Brain pericyte (primary cell): ENCODE data around the gene PTCHD4.
"Not testable (repeated sequence)": the region's sequence is repeated elsewhere in the genome, so short reads cannot be mapped to it uniquely, and the experiment has no call there.

Experiments used
- DNase-seq: peaks from one replicate; pipeline ENCODE4 v3.0.0-alpha.2; 2012; ENCODE audit warnings: low read depth, low spot score

PTCHD4 gene

GRCh38 chr6:48111143-48111506, at the start of gene PTCHD4:
TSS of gene PTCHD4 (minus strand) at chr6:48111197. CDS start at chr6:48068957, 42,240 bp downstream.
- no peak for DNase-seq

GRCh38 chr6:48151142-48151541, 40.1 kb upstream of the PTCHD4 start:
- DNase-seq: no peak

- no peak for DNase-seq
These were observed 39.7 kb upstream of the PTCHD4 start for GRCh38 chr6:48150701-48151100.

- DNase-seq: no peak
These were observed 36.1 kb upstream of the PTCHD4 start for GRCh38 chr6:48147051-48147450.

GRCh38 chr6:48144021-48144420, 33.0 kb upstream of the PTCHD4 start:
- no peak for DNase-seq

GRCh38 chr6:48141975-48142374, 31.0 kb upstream of the PTCHD4 start:
- no peak for DNase-seq

GRCh38 chr6:48139818-48140614, 29.0 kb upstream of the PTCHD4 start:
- no peak for DNase-seq

GRCh38 chr6:48136856-48137255, 25.9 kb upstream of the PTCHD4 start:
- no peak for DNase-seq

GRCh38 chr6:48135323-48136084, 24.5 kb upstream of the PTCHD4 start:
- DNase-seq: no peak

- no peak for DNase-seq
These were observed 23.2 kb upstream of the PTCHD4 start for GRCh38 chr6:48134246-48134645.

GRCh38 chr6:48123601-48124000, 12.6 kb upstream of the PTCHD4 start:
- DNase-seq: no peak

GRCh38 chr6:48121983-48122749, 11.2 kb upstream of the PTCHD4 start:
- DNase-seq: not testable (repeated sequence)

- no peak for DNase-seq
These were observed 6.0 kb upstream of the PTCHD4 start for GRCh38 chr6:48116699-48117645.

- DNase-seq: no peak
These were observed 2.1 kb upstream of the PTCHD4 start for GRCh38 chr6:48113130-48113529.

GRCh38 chr6:48111575-48111974, 578 bp upstream of the PTCHD4 start:
- no peak for DNase-seq

GRCh38 chr6:48110436-48111142, 408 bp downstream of the PTCHD4 start:
- DNase-seq: no peak

- no peak for DNase-seq
These were observed 1.1 kb downstream of the PTCHD4 start for GRCh38 chr6:48109944-48110343.

- not testable (repeated sequence) for DNase-seq
These were observed 8.4 kb downstream of the PTCHD4 start for GRCh38 chr6:48102476-48103195.

GRCh38 chr6:48101290-48101689, 9.7 kb downstream of the PTCHD4 start:
- DNase-seq: no peak

- no peak for DNase-seq
These were observed 10.5 kb downstream of the PTCHD4 start for GRCh38 chr6:48100588-48100895.
